ENCODE data around the gene RET.
"Not testable (repeated sequence)": the region's sequence is repeated elsewhere in the genome, so short reads cannot be mapped to it uniquely, and the experiment has no call there.

The RET gene

GRCh38 chr10:43138757-43139241 is 61.9 kb downstream of the RET start:
- peak overlapping the region; percentile 78 for H3K9ac ChIP-seq (ENCODE audit: low read length)
- peaks cover 8% of the 10 kb centered on the region; the same call in 1 of the 2 replicates for H4K20me1 ChIP-seq (ENCODE audit: low read depth, low read length)
- peak overlapping the region; percentile 69 for H2AFZ ChIP-seq (ENCODE audit: low read depth, low read length, severe bottlenecking)
- H3K9me2 ChIP-seq (replicated peaks; ENCODE audit: insufficient read depth, low read length): no peaks in the 10 kb centered on the region
- H3F3A ChIP-seq (ENCODE audit: insufficient read depth): no peaks in the 10 kb centered on the region; the same call in 1 of the 2 replicates
- no peak for TF ChIP-seq EZH2phosphoT487 (conservative IDR thresholded peaks at IDR 0.05; ENCODE audit: low read length)
- H3K79me2 ChIP-seq (ENCODE audit: insufficient read depth, low read length): peaks cover 39% of the 10 kb centered on the region
- H3K27ac ChIP-seq (ENCODE audit: low read depth, low read length): peak overlapping the region; percentile 36
- no peaks in the 10 kb centered on the region for H3K27me3 ChIP-seq (ENCODE audit: low read length)
- peak overlapping the region; percentile 81 for H3K4me2 ChIP-seq (ENCODE audit: low read depth, low read length, poor library complexity, severe bottlenecking)
- H3K9me3 ChIP-seq (ENCODE audit: insufficient read depth, low read length): no peaks in the 10 kb centered on the region
- H3K4me3 ChIP-seq (ENCODE audit: insufficient read depth, low read length, poor library complexity, severe bottlenecking): peak overlapping the region; percentile 73
- H3K36me3 ChIP-seq (ENCODE audit: low read length): no peaks in the 10 kb centered on the region

GRCh38 chr10:43141421-43141820 is 64.6 kb downstream of the RET start:
- Histone ChIP-seq H3K27ac (ENCODE audit: low read depth, low read length) (no peak overlapping the region), H3K36me3 (ENCODE audit: low read length) (no peaks in the 10 kb centered on the region), H3K27me3 (ENCODE audit: low read length) (no peaks in the 10 kb centered on the region), H3K4me3 (ENCODE audit: insufficient read depth, low read length, poor library complexity, severe bottlenecking) (no peak overlapping the region), H2AFZ (ENCODE audit: low read depth, low read length, severe bottlenecking) (no peak overlapping the region), H3F3A (ENCODE audit: insufficient read depth) (no peaks in the 10 kb centered on the region; the same call in 1 of the 2 replicates), H3K79me2 (ENCODE audit: insufficient read depth, low read length) (peaks cover 51% of the 10 kb centered on the region), H3K9me3 (ENCODE audit: insufficient read depth, low read length) (no peaks in the 10 kb centered on the region), H3K9ac (ENCODE audit: low read length) (no peak overlapping the region), H3K4me2 (ENCODE audit: low read depth, low read length, poor library complexity, severe bottlenecking) (no peak overlapping the region), H4K20me1 (ENCODE audit: low read depth, low read length) (peaks cover 21% of the 10 kb centered on the region), H3K9me2 (replicated peaks; ENCODE audit: insufficient read depth, low read length) (no peaks in the 10 kb centered on the region)
- TF ChIP-seq EZH2phosphoT487 (conservative IDR thresholded peaks at IDR 0.05; ENCODE audit: low read length): no peak
- no peak for TF ChIP-seq CTCF (IDR thresholded peaks at IDR 0.05; ENCODE audit: insufficient read depth, low read length, poor library complexity, severe bottlenecking)

- Histone ChIP-seq H2AFZ (ENCODE audit: low read depth, low read length, severe bottlenecking) (no peak overlapping the region), H3K27me3 (ENCODE audit: low read length) (no peaks in the 10 kb centered on the region), H3K9me3 (ENCODE audit: insufficient read depth, low read length) (no peaks in the 10 kb centered on the region), H3K9me2 (replicated peaks; ENCODE audit: insufficient read depth, low read length) (no peaks in the 10 kb centered on the region), H4K20me1 (ENCODE audit: low read depth, low read length) (peaks cover 24% of the 10 kb centered on the region), H3K36me3 (ENCODE audit: low read length) (no peaks in the 10 kb centered on the region), H3K4me2 (ENCODE audit: low read depth, low read length, poor library complexity, severe bottlenecking) (no peak overlapping the region), H3K27ac (ENCODE audit: low read depth, low read length) (no peak overlapping the region), H3K9ac (ENCODE audit: low read length) (no peak overlapping the region), H3K79me2 (ENCODE audit: insufficient read depth, low read length) (peaks cover 58% of the 10 kb centered on the region), H3F3A (ENCODE audit: insufficient read depth) (no peaks in the 10 kb centered on the region), H3K4me3 (ENCODE audit: insufficient read depth, low read length, poor library complexity, severe bottlenecking) (no peak overlapping the region)
- TF ChIP-seq CTCF (IDR thresholded peaks at IDR 0.05; ENCODE audit: insufficient read depth, low read length, poor library complexity, severe bottlenecking) (no peak), EZH2phosphoT487 (conservative IDR thresholded peaks at IDR 0.05; ENCODE audit: low read length) (no peak)
Observed at GRCh38 chr10:43145311-43145710, 68.4 kb downstream of the RET start.

GRCh38 chr10:43145936-43146335 is 69.1 kb downstream of the RET start:
- not testable (repeated sequence) for H3K4me3 ChIP-seq (ENCODE audit: insufficient read depth, low read length, poor library complexity, severe bottlenecking); H3K27me3 ChIP-seq (ENCODE audit: low read length); H3K9me2 ChIP-seq (replicated peaks; ENCODE audit: insufficient read depth, low read length); H3K4me2 ChIP-seq (ENCODE audit: low read depth, low read length, poor library complexity, severe bottlenecking); H3K9ac ChIP-seq (ENCODE audit: low read length); H2AFZ ChIP-seq (ENCODE audit: low read depth, low read length, severe bottlenecking); H3F3A ChIP-seq (ENCODE audit: insufficient read depth); H3K36me3 ChIP-seq (ENCODE audit: low read length); H3K27ac ChIP-seq (ENCODE audit: low read depth, low read length); H3K9me3 ChIP-seq (ENCODE audit: insufficient read depth, low read length)
- H4K20me1 ChIP-seq (ENCODE audit: low read depth, low read length): peaks cover 29% of the 10 kb centered on the region
- peaks cover 52% of the 10 kb centered on the region for H3K79me2 ChIP-seq (ENCODE audit: insufficient read depth, low read length)

Measured in SU-DHL-6 (cell line).